Measurements from ENCODE around the gene COL26A1. TPM values are rescaled to one million over a fixed set of nuclear protein-coding genes. Genes with fewer than 3 reads are reported as not detected.
A peak's percentile ranks its signal among the peaks of the same experiment; 100 is the strongest.

COL26A1 gene
- total RNA-seq, 6 experiments from 2014 or later, result 1.4 to 5.4 (median 3.0) TPM

- peak in 1 of 3 donors; percentile 28 for DNase-seq
- ATAC-seq, result no peak
- WGBS (ENCODE audit: insufficient coverage, low coverage, low lambda C conversion rate, missing lambda C conversion rate), result 100% methylated on average over 1 of the region's 15 CpGs
These were observed 227.4 kb downstream of the COL26A1 start for GRCh38 chr7:101589976-101590662.

GRCh38 chr7:101590663-101591435 lies 228.2 kb downstream of the COL26A1 start:
- no peak for ATAC-seq
- TF ChIP-seq POLR2A (IDR thresholded peaks at IDR 0.05) (no peak), CTCF (IDR thresholded peaks at IDR 0.05) (no peak)
- Histone ChIP-seq H3K27me3 (no peaks in the 10 kb centered on the region), H3K27ac (no peak overlapping the region), H3K36me3 (no peaks in the 10 kb centered on the region), H3K9me3 (no peaks in the 10 kb centered on the region), H3K4me1 (no peaks in the 10 kb centered on the region), H3K4me3 (no peak overlapping the region)
- intact Hi-C loops (cut with DNase I), result no loop called here
- peak in 1 of 3 donors; percentile 32 for DNase-seq
- WGBS (ENCODE audit: insufficient coverage, low coverage, low lambda C conversion rate, missing lambda C conversion rate), result 88% methylated on average over 9 of the region's 18 CpGs

More at GRCh38 chr7:101589976-101590662, 227.4 kb downstream of the COL26A1 start:
- Histone ChIP-seq H3K4me3 (no peak overlapping the region), H3K27ac (no peak overlapping the region), H3K36me3 (no peaks in the 10 kb centered on the region), H3K27me3 (no peaks in the 10 kb centered on the region), H3K4me1 (no peaks in the 10 kb centered on the region), H3K9me3 (no peaks in the 10 kb centered on the region)
- intact Hi-C loops (cut with DNase I), result no loop called here
- TF ChIP-seq POLR2A (IDR thresholded peaks at IDR 0.05) (no peak), CTCF (IDR thresholded peaks at IDR 0.05) (no peak)

GRCh38 chr7:101591504-101591903 lies 228.8 kb downstream of the COL26A1 start:
- no peak for ATAC-seq
- H3K4me3 ChIP-seq, result no peak overlapping the region
- H3K27me3 ChIP-seq, result no peaks in the 10 kb centered on the region
- 70% methylated on average over 2 of the region's 2 CpGs for WGBS (ENCODE audit: insufficient coverage, low coverage, low lambda C conversion rate, missing lambda C conversion rate)
- H3K27ac ChIP-seq, result no peak overlapping the region
- H3K4me1 ChIP-seq, result no peaks in the 10 kb centered on the region
- H3K9me3 ChIP-seq, result no peaks in the 10 kb centered on the region
- no peak for TF ChIP-seq POLR2A (IDR thresholded peaks at IDR 0.05)
- no peak for TF ChIP-seq CTCF (IDR thresholded peaks at IDR 0.05)
- intact Hi-C loops (cut with DNase I), result no loop called here
- peak in 1 of 3 donors; percentile 3 for DNase-seq
- no peaks in the 10 kb centered on the region for H3K36me3 ChIP-seq

- intact Hi-C loops (cut with DNase I), result no loop called here
- no peak overlapping the region for H3K27ac ChIP-seq
- H3K9me3 ChIP-seq, result no peaks in the 10 kb centered on the region
- no peak for TF ChIP-seq CTCF (IDR thresholded peaks at IDR 0.05)
- TF ChIP-seq POLR2A (IDR thresholded peaks at IDR 0.05), result no peak
- no peaks in the 10 kb centered on the region for H3K27me3 ChIP-seq
- DNase-seq (no peak), ATAC-seq (no peak)
- 61% methylated on average over 3 of the region's 6 CpGs for WGBS (ENCODE audit: insufficient coverage, low coverage, low lambda C conversion rate, missing lambda C conversion rate)
- H3K4me1 ChIP-seq, result no peaks in the 10 kb centered on the region
- H3K4me3 ChIP-seq, result no peak overlapping the region
- H3K36me3 ChIP-seq, result no peaks in the 10 kb centered on the region
These were observed 230.9 kb downstream of the COL26A1 start for GRCh38 chr7:101593556-101593955.
